Thyroid gland (tissue), 4 donors: ENCODE measurements around the gene FMN2. TPM values are rescaled to one million over a fixed set of nuclear protein-coding genes. Genes with fewer than 3 reads are reported as not detected.
A peak's percentile ranks its signal among the peaks of the same experiment; 100 is the strongest.

Experiments used
- DNase-seq, 2 donors: peaks; one replicate each; pipeline ENCODE4 v3.0.0-alpha.2; 2019
- H3K27ac ChIP-seq, 3 donors: fragments of 200-600 bp; sonication (generic); 1 replicate in 2 of 3; 2 replicates in 1 of 3; pipeline ENCODE4 v1.5.1; 2016 to 2019; ENCODE audit warnings: mild to moderate bottlenecking in 1 of 3, moderate library complexity in 1 of 3
- H3K27me3 ChIP-seq: fragments of 200-600 bp; sonication (generic); one replicate; pipeline ENCODE4 v1.5.1; 2019
- H3K36me3 ChIP-seq, 2 donors: fragments of 200-600 bp; sonication (generic); one replicate each; pipeline ENCODE4 v1.5.1; 2016 to 2019
- H3K4me1 ChIP-seq, 2 donors: fragments of 200-600 bp; sonication (generic); one replicate each; pipeline ENCODE4 v1.5.1; 2017 to 2019
- H3K4me3 ChIP-seq, 3 donors: fragments of 200-600 bp; sonication (generic); replicated peaks in 1 of 3; 1 replicate in 2 of 3; 2 replicates in 1 of 3; pipeline ENCODE4 v1.5.1; 2016; ENCODE audit warnings: mild to moderate bottlenecking in 1 of 3
- H3K9me3 ChIP-seq: fragments of 200-600 bp; sonication (generic); one replicate; pipeline ENCODE4 v1.5.1; 2017
- CTCF ChIP-seq, 6 experiments: fragments of 200-600 bp in 3 of 6; fragments of 450-650 bp in 3 of 6; sonication (generic) in 3 of 6; IDR thresholded peaks; one replicate each; pipeline ENCODE4 v1.5.1; 2016 to 2019; ENCODE audit warnings: antibody characterized with exemption in 6 of 6, mild to moderate bottlenecking in 2 of 6, inconsistent platforms in 1 of 6, moderate library complexity in 1 of 6
- POLR2A ChIP-seq, 2 donors: fragments of 450-650 bp; IDR thresholded peaks; one replicate each; pipeline ENCODE4 v1.6.1; 2017; ENCODE audit warnings: antibody characterized with exemption in 2 of 2, mild to moderate bottlenecking in 2 of 2, moderate library complexity in 1 of 2
- WGBS, 2 donors: methylation state at CpG; one replicate each; pipeline ENCODE4 v1.1.5; 2017; 5-methylcytosine and 5-hydroxymethylcytosine counted together
- intact Hi-C: fragments of 100-400 bp; cut with DNase I; formaldehyde crosslinking; loops from one replicate; pipeline ENCODE4 v1.15.1; 2023
- total RNA-seq, 4 donors: library from RNA; depleted of rRNA; stranded (reverse); fragments of >200 nt; gene quantifications; one replicate each; pipeline ENCODE4 v1.2.3, GENCODE V29; 2016

Gene FMN2
- total RNA-seq, 4 donors from 2014 or later: 0.78 to 6.2 (median 1.3) TPM; not detected in 1

DNA sequence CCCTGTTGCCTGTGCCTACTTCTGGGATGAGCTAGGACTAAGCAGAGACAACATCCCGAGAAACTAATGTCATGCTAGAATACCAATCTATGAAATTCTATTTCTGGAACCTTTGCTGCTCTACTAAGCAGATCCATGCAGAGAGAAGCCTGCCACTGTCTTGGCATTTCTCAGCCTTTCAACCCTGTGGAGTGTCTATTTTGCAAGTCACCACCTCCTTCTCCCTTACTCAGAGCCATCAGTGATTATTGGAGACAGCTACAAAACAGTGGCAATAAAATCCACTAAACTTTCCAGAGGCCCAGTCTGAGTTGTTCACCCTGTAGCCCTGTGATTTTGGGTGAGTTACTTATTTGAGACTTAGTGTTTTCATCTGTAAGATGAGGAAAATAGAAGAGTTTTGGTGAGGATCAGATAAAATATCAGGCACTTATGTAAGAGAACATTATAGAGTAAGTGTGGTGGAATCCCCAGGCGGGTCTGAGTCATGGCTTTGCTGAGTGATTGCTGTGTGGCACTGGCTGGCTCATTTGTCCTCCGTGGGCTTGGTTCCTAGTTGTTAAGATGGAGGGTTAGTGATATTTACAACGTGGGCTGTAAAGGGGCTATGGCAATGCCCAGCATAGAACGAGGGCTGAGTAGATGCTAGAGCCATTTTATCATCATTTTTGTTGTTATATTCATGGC, 61.1 kb downstream of the FMN2 start:
- H3K9me3 ChIP-seq: no peaks in the 10 kb centered on the region
- H3K27ac ChIP-seq: no peak overlapping the region
- no peak for DNase-seq
- no peaks in the 10 kb centered on the region for H3K27me3 ChIP-seq
- H3K4me1 ChIP-seq: no peaks in the 10 kb centered on the region
- WGBS, 2 donors: 76 to 91% methylated on average over 5 of the region's 5 CpGs
- no peak overlapping the region for H3K4me3 ChIP-seq
- no peak for TF ChIP-seq POLR2A (IDR thresholded peaks at IDR 0.05)
- no peak for TF ChIP-seq CTCF (IDR thresholded peaks at IDR 0.05)
- H3K36me3 ChIP-seq: no peaks in the 10 kb centered on the region
- intact Hi-C loops: no loop called here

- 92 to 95% methylated on average over 2 of the region's 2 CpGs for WGBS, 2 donors
- DNase-seq: no peak
- intact Hi-C loops: no loop called here
- no peaks in the 10 kb centered on the region for H3K4me1 ChIP-seq
- no peaks in the 10 kb centered on the region for H3K36me3 ChIP-seq
- no peak overlapping the region for H3K4me3 ChIP-seq
- no peaks in the 10 kb centered on the region for H3K9me3 ChIP-seq
- no peak for TF ChIP-seq CTCF (IDR thresholded peaks at IDR 0.05)
- TF ChIP-seq POLR2A (IDR thresholded peaks at IDR 0.05): no peak
- H3K27me3 ChIP-seq: no peaks in the 10 kb centered on the region
- H3K27ac ChIP-seq: no peak overlapping the region
These were observed 63.9 kb downstream of the FMN2 start for GRCh38 chr1:240155605-240156004.

DNA sequence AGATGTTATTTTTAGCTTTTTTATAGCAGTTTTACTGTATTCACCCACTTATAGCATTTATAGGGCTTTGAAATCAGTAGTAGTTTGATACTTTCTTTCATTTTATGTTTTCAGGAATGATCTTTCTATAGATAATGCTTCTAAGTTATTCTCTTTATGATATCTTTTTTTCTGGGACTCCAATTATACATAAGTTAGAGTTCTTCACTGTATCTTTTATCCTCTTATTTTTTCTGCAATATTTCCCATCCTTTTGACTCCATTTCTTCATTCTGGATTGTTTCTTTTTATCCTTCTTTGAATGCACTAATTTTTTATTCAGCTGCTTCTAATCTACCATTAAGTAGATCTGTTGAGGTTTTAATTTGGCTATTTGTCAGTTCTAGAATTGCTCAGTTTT, 73.1 kb downstream of the FMN2 start:
- Histone ChIP-seq H3K36me3 (no peaks in the 10 kb centered on the region), H3K9me3 (no peaks in the 10 kb centered on the region), H3K27ac (no peak overlapping the region), H3K27me3 (no peaks in the 10 kb centered on the region), H3K4me1 (no peaks in the 10 kb centered on the region), H3K4me3 (no peak overlapping the region)
- no peak for TF ChIP-seq POLR2A (IDR thresholded peaks at IDR 0.05)
- TF ChIP-seq CTCF (IDR thresholded peaks at IDR 0.05): no peak
- intact Hi-C loops: no loop called here
- no peak for DNase-seq

DNA sequence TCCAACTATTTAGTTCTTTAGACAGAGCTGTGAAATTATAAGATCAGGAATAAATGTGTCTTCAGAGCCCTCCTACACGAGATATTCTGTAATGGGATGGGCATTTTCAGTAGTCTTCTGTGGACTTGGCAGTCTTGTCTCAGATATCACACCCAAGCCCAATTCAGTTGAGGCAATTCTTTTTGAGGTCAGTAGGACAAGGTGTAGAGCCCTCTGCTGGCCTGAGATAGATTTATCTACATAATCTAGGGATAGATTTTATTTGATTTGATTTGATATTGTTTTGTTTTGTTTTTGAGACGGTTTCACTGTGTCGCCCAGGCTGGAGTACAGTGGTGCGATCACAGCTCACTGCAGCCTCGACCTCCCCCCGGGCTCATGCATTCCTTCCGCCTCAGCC, 77.5 kb downstream of the FMN2 start:
- 77 to 81% methylated on average over 7 of the region's 7 CpGs for WGBS, 2 donors
- TF ChIP-seq CTCF (IDR thresholded peaks at IDR 0.05): peak in 1 of 6 experiments; percentile 12
- no peak for TF ChIP-seq POLR2A (IDR thresholded peaks at IDR 0.05)
- no peaks in the 10 kb centered on the region for H3K36me3 ChIP-seq
- no peaks in the 10 kb centered on the region for H3K9me3 ChIP-seq
- no peak for DNase-seq
- no peak overlapping the region for H3K4me3 ChIP-seq
- H3K27me3 ChIP-seq: no peaks in the 10 kb centered on the region
- intact Hi-C loops: no loop called here
- H3K27ac ChIP-seq: no peak overlapping the region
- no peaks in the 10 kb centered on the region for H3K4me1 ChIP-seq

DNA sequence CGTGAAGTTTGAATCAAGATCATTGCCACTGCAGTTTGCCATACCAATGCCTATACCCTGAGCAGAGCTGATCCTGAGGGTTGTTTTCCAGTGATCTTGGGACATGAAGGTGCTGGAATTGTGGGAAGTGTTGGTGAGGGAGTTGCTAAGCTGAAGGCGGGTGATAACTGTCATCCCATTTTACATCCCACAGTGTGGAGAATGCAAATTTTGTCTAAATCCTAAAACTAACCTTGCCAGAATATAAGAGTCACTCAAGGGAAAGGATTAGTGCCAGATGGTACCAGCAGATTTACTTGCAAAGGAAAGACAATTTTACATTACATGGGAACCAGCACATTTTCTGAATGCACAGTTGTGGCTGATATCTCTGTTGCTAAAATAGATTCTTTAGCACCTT, 78.6 kb downstream of the FMN2 start:
- intact Hi-C loops: no loop called here
- Histone ChIP-seq H3K4me3 (no peak overlapping the region), H3K27ac (no peak overlapping the region), H3K4me1 (no peaks in the 10 kb centered on the region), H3K9me3 (no peaks in the 10 kb centered on the region), H3K27me3 (no peaks in the 10 kb centered on the region), H3K36me3 (no peaks in the 10 kb centered on the region)
- no peak for TF ChIP-seq CTCF (IDR thresholded peaks at IDR 0.05)
- TF ChIP-seq POLR2A (IDR thresholded peaks at IDR 0.05): no peak
- 88 to 90% methylated on average over 2 of the region's 2 CpGs for WGBS, 2 donors
- DNase-seq: no peak
